Hippocampal formation (tissue), 2 donors: ENCODE data around the gene SMIM45.
"Not testable (repeated sequence)": the region's sequence is repeated elsewhere in the genome, so short reads cannot be mapped to it uniquely, and the experiment has no call there.

Experiments used
- DNase-seq, 2 donors: peaks; one replicate each; lab custom pipeline; 2025; lab: John Stamatoyannopoulos, UW

SMIM45 gene

GRCh38 chr22:41934284-41935014 lies 17.5 kb upstream of the SMIM45 start:
- no peak for DNase-seq

- no peak for DNase-seq
These were observed 17.0 kb upstream of the SMIM45 start for GRCh38 chr22:41935015-41935351.

- no peak for DNase-seq
These were observed 16.4 kb upstream of the SMIM45 start for GRCh38 chr22:41935509-41935908.

GRCh38 chr22:41936894-41937169 lies 15.1 kb upstream of the SMIM45 start:
- no peak for DNase-seq

- DNase-seq = peak in 1 of 2 donors; percentile 31
These were observed 11.7 kb upstream of the SMIM45 start for GRCh38 chr22:41939981-41940831.

- peak; percentile 82 to 83 for DNase-seq
These were observed 10.9 kb upstream of the SMIM45 start for GRCh38 chr22:41940832-41941765.

- DNase-seq = no peak
These were observed 8.2 kb upstream of the SMIM45 start for GRCh38 chr22:41943661-41944209.

- DNase-seq = peak; percentile 88 to 89
These were observed 5.1 kb upstream of the SMIM45 start, which contains the start of gene CENPM for GRCh38 chr22:41946629-41947423. CENPM (minus strand) TSS chr22:41947152; CDS start chr22:41947076, 76 bp downstream.

GRCh38 chr22:41947424-41948080 lies 4.4 kb upstream of the SMIM45 start:
- no peak for DNase-seq

- no peak for DNase-seq
These were observed 3.8 kb upstream of the SMIM45 start for GRCh38 chr22:41948142-41948541.

- DNase-seq = not testable (repeated sequence)
These were observed 3.0 kb upstream of the SMIM45 start for GRCh38 chr22:41948928-41949296.

- no peak for DNase-seq
These were observed 2.5 kb upstream of the SMIM45 start for GRCh38 chr22:41949297-41949965.

GRCh38 chr22:41952713-41953112 lies 763 bp downstream of the SMIM45 start:
- no peak for DNase-seq

GRCh38 chr22:41957941-41958556 lies 6.1 kb downstream of the SMIM45 start:
- DNase-seq = no peak

- DNase-seq = peak; percentile 36 to 59
These were observed 11.6 kb downstream of the SMIM45 start for GRCh38 chr22:41963453-41964111.

GRCh38 chr22:41964112-41964491 lies 12.2 kb downstream of the SMIM45 start:
- no peak for DNase-seq

- DNase-seq = no peak
These were observed 14.3 kb downstream of the SMIM45 start for GRCh38 chr22:41966225-41966606.

GRCh38 chr22:41966607-41967240 lies 14.8 kb downstream of the SMIM45 start:
- DNase-seq = peak; percentile 38 to 65

- DNase-seq = no peak
These were observed 16.7 kb downstream of the SMIM45 start for GRCh38 chr22:41968601-41969000.
